ENCODE results near the gene ZNF507.
"Not testable (repeated sequence)": the region's sequence is repeated elsewhere in the genome, so short reads cannot be mapped to it uniquely, and the experiment has no call there.

Gene ZNF507

GRCh38 chr19:32416749-32417456 lies 71.5 kb downstream of the ZNF507 start:
- DNase-seq: no peak

DNA sequence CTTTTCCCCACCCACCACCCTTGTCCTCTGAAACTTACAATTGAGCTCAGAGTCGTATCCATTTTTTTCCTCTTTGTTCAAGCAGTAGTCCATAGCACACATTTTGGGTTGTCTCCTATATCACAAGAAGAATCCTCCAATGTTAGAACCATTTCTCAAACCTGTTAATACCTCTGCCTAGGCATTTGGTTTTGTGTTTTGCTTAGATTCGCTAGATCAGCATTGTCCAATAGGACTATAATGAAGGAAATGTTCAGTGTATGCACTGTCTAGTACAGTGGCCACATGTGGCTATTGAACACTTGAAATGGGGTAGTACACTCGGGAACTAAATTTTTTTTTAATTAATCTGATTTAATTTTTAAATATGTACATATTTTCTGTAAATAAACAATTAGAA lies 72.7 kb downstream of the ZNF507 start:
- DNase-seq: no peak

- no peak for DNase-seq
Observed at GRCh38 chr19:32421589-32422361, 76.4 kb downstream of the ZNF507 start.

DNA sequence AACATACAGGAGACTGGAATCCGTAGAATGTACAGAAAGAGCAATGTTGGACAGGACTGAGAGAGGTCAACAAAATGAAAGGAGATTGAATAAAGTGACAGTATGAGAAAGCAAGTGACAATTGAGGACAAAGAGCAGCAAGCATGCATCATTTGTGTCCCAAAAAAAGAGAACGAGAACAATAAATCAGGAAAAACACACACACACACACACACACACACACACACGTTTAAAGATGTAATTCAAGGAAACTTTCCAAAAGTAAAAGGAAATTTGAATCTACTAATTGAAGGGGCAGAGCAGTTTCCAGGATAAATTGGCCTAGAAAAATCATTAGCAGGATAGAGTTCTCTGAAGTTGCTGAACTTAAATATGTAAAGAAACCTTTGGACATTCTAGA lies 77.0 kb downstream of the ZNF507 start:
- DNase-seq: no peak

GRCh38 chr19:32423944-32424343 lies 78.5 kb downstream of the ZNF507 start:
- not testable (repeated sequence) for DNase-seq

- no peak for DNase-seq
Observed at GRCh38 chr19:32427536-32427935, 82.1 kb downstream of the ZNF507 start.

DNA sequence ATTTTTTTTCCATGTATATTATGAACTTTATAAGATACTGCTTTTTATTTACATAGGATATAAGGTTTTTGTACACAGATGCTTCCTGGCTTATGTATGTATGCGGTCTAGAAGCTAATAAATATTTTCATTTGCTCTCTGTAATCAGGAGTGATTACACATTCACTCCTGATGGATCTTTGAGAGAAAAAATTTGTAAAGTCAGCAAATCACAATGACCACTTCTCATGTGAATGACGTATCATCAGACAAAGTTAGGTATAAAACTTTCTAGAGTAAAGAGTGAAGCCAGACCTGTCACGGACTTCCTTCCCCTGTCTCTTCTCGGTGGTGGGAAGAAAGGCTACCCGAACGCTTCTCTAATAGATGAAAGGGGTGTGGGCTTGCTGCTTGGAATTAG lies 91.3 kb downstream of the ZNF507 start:
- no peak for DNase-seq

DNA sequence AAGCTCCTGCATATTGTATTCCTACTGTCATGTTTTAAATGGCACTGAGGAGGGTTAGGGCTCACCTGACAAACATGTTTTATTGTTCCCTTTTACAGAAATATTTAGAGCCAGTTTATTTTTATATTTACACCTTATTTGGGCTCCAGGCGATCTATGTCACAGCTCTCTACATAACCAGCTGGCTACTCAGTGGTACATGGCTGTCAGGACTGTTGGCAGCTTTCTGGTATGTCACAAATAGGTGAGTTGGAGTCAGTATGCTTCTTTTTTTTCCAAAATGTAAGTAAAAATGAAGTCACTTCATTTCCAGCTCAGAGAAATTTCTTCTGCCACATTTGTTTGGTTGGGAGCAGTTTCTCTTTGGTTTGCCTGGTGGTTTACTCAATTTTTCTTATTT lies 91.7 kb downstream of the ZNF507 start:
- no peak for DNase-seq
